ENCODE data around the gene GTF3C4. TPM values are rescaled to one million over a fixed set of nuclear protein-coding genes. Genes with fewer than 3 reads are reported as not detected.

Gene GTF3C4
- total and polyA plus RNA-seq, 2 donors (not counting 1 experiment from before 2014, with no cell fraction given): 6.8 to 11.4 TPM

DNA sequence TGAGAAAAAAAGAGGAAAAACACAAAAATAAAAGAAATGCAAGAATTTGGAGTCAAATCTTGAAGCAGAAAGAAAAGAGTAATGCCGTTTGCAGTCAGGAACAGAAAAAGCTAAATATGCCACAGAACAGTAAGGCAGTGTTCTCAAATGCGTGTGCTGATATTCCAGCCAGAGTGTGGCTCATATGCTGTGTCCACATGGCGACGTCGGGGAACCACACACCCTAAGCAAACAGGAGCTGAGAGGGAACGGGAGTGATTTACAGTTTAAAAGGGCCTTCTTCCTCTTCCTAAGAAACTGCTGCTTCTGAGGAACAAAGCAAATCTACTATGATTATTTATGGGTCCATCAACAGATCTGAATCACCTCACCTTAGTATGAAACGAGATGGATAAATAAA is 43.2 kb upstream of the GTF3C4 start:
- H3K9ac ChIP-seq (ENCODE audit: insufficient read depth, low read length): no peak overlapping the region
- H2AFZ ChIP-seq (ENCODE audit: low read length): no peak overlapping the region
- H3K79me2 ChIP-seq (ENCODE audit: control insufficient read depth, insufficient read depth, low read length): no peaks in the 10 kb centered on the region
- H3K4me1 ChIP-seq (ENCODE audit: control insufficient read depth, extremely low read depth, insufficient read depth, low read length): no peaks in the 10 kb centered on the region
- H3K4me2 ChIP-seq (ENCODE audit: extremely low read depth, insufficient read depth, low read length): no peak overlapping the region
- no peaks in the 10 kb centered on the region for H3K27me3 ChIP-seq (ENCODE audit: control insufficient read depth, insufficient read depth, low read length)
- peaks cover 7% of the 10 kb centered on the region for H3K36me3 ChIP-seq (ENCODE audit: control insufficient read depth, insufficient read depth, low read length)
- no peaks in the 10 kb centered on the region for H3K9me3 ChIP-seq (ENCODE audit: control insufficient read depth, insufficient read depth, low read depth, low read length)
- H3K27ac ChIP-seq (ENCODE audit: insufficient read depth, low read length): no peak overlapping the region
- H4K20me1 ChIP-seq (ENCODE audit: control insufficient read depth, extremely low read depth, insufficient read depth, low read length): no peaks in the 10 kb centered on the region
- no peak for DNase-seq (ENCODE audit: low read depth in 2 of 2)
- TF ChIP-seq EZH2 (IDR thresholded peaks at IDR 0.05; ENCODE audit: low read length, missing control alignments): no peak
- no peak for TF ChIP-seq CTCF (conservative IDR thresholded peaks at IDR 0.05 in 1 of 2, IDR thresholded peaks at IDR 0.05 in 1 of 2; ENCODE audit: low read depth in 1 of 2, low read length in 2 of 2)
- H3K4me3 ChIP-seq (replicated peaks in 1 of 4; ENCODE audit: control extremely low read depth in 1 of 4, insufficient read depth in 1 of 4, low read depth in 3 of 4, low read length in 4 of 4): no peak overlapping the region

- DNase-seq (ENCODE audit: low read depth in 2 of 2): no peak
- no peaks in the 10 kb centered on the region for H4K20me1 ChIP-seq (ENCODE audit: control insufficient read depth, extremely low read depth, insufficient read depth, low read length)
- no peak for TF ChIP-seq EZH2 (IDR thresholded peaks at IDR 0.05; ENCODE audit: low read length, missing control alignments)
- H3K36me3 ChIP-seq (ENCODE audit: control insufficient read depth, insufficient read depth, low read length): peaks cover 7% of the 10 kb centered on the region
- H3K79me2 ChIP-seq (ENCODE audit: control insufficient read depth, insufficient read depth, low read length): no peaks in the 10 kb centered on the region
- no peak overlapping the region for H3K4me2 ChIP-seq (ENCODE audit: extremely low read depth, insufficient read depth, low read length)
- no peak overlapping the region for H3K9ac ChIP-seq (ENCODE audit: insufficient read depth, low read length)
- no peaks in the 10 kb centered on the region for H3K9me3 ChIP-seq (ENCODE audit: control insufficient read depth, insufficient read depth, low read depth, low read length)
- H2AFZ ChIP-seq (ENCODE audit: low read length): no peak overlapping the region
- H3K4me1 ChIP-seq (ENCODE audit: control insufficient read depth, extremely low read depth, insufficient read depth, low read length): no peaks in the 10 kb centered on the region
- no peak overlapping the region for H3K27ac ChIP-seq (ENCODE audit: insufficient read depth, low read length)
- no peaks in the 10 kb centered on the region for H3K27me3 ChIP-seq (ENCODE audit: control insufficient read depth, insufficient read depth, low read length)
- no peak overlapping the region for H3K4me3 ChIP-seq (replicated peaks in 1 of 4; ENCODE audit: control extremely low read depth in 1 of 4, insufficient read depth in 1 of 4, low read depth in 3 of 4, low read length in 4 of 4)
Observed at GRCh38 chr9:132627594-132627993, 42.7 kb upstream of the GTF3C4 start.

DNA sequence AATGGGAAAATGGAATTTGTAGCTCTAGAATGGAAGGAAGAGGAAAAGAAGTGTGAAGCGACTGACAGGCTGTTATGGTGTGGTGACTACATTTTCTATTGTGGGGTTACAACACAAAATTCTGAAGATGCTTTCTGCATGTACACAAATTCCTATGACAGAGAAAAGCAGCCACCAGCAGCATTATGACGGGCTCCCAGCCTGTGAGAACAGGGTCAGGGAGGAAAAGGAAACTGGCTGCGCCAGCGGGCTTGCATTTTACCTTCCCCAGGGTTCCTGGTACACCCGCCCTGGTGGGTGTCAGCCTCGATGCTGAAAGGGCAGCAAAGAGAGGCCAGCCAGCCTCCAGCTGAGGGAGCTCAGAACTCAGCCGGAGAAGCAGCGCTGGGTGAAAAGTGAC is 41.5 kb upstream of the GTF3C4 start:
- DNase-seq (ENCODE audit: low read depth in 2 of 2): no peak
- H3K27ac ChIP-seq (ENCODE audit: insufficient read depth, low read length): no peak overlapping the region
- H3K27me3 ChIP-seq (ENCODE audit: control insufficient read depth, insufficient read depth, low read length): no peaks in the 10 kb centered on the region
- TF ChIP-seq CTCF (conservative IDR thresholded peaks at IDR 0.05 in 1 of 2, IDR thresholded peaks at IDR 0.05 in 1 of 2; ENCODE audit: low read depth in 1 of 2, low read length in 2 of 2) (no peak), EZH2 (IDR thresholded peaks at IDR 0.05; ENCODE audit: low read length, missing control alignments) (no peak)
- no peak overlapping the region for H3K4me3 ChIP-seq (replicated peaks in 1 of 4; ENCODE audit: control extremely low read depth in 1 of 4, insufficient read depth in 1 of 4, low read depth in 3 of 4, low read length in 4 of 4)
- no peaks in the 10 kb centered on the region for H3K79me2 ChIP-seq (ENCODE audit: control insufficient read depth, insufficient read depth, low read length)
- H3K4me1 ChIP-seq (ENCODE audit: control insufficient read depth, extremely low read depth, insufficient read depth, low read length): no peaks in the 10 kb centered on the region
- no peak overlapping the region for H3K4me2 ChIP-seq (ENCODE audit: extremely low read depth, insufficient read depth, low read length)
- no peak overlapping the region for H2AFZ ChIP-seq (ENCODE audit: low read length)
- no peaks in the 10 kb centered on the region for H4K20me1 ChIP-seq (ENCODE audit: control insufficient read depth, extremely low read depth, insufficient read depth, low read length)
- H3K9me3 ChIP-seq (ENCODE audit: control insufficient read depth, insufficient read depth, low read depth, low read length): no peaks in the 10 kb centered on the region
- H3K9ac ChIP-seq (ENCODE audit: insufficient read depth, low read length): no peak overlapping the region
- peaks cover 7% of the 10 kb centered on the region for H3K36me3 ChIP-seq (ENCODE audit: control insufficient read depth, insufficient read depth, low read length)
